Stimulated activated CD8-positive, alpha-beta memory T cell treated with anti-CD3 and anti-CD28 coated beads, Interleukin-7, amount 100 ng/mL, for 4 hours (primary cell): ENCODE data around the gene NEU4.
"Not testable (repeated sequence)": the region's sequence is repeated elsewhere in the genome, so short reads cannot be mapped to it uniquely, and the experiment has no call there.

Experiments
- DNase-seq, 2 donors: peaks; one replicate each; pipeline ENCODE4 v3.0.0-alpha.2; 2020; ENCODE audit warnings: low read depth in 2 of 2

The NEU4 gene

DNA sequence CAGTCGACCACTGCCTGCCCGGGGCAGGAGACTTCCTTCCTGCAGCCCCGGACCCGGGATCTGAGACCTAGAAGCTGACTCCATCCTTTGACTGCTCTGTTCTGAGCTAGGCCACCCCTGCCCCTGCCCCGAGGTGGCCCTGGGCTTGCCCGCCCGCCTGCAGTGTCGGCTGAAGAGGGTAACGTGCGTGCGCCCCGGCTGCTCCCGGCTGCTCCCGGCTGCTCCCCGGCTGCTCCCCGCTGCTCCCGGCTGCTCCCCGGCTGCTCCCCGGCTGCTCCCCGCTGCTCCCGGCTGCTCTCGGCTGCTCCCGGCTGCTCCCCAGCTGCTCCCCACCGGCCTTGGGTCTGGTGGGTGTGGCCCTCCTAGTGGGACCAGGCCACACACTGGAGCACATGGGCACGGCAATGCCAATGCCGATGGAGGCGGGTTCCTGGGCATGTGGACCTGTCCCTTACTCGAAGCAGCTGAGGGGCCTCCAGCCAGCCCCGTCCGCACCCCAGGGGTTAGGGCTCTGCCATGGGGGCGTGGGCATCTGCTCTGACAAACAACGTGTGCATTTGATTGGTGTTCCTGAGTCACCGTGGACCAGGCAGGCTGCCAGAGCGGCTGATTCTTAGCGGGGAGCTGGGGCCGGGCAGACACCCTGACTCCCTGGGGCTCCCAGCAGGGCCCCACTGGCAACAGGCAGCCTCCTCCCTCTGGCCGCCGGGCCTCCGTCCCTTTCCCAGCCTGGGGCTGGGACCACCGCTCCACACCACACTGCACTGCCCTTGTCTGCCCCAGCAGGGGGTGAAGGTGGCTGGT is 34.4 kb upstream of the NEU4 start:
- no peak for DNase-seq

DNA sequence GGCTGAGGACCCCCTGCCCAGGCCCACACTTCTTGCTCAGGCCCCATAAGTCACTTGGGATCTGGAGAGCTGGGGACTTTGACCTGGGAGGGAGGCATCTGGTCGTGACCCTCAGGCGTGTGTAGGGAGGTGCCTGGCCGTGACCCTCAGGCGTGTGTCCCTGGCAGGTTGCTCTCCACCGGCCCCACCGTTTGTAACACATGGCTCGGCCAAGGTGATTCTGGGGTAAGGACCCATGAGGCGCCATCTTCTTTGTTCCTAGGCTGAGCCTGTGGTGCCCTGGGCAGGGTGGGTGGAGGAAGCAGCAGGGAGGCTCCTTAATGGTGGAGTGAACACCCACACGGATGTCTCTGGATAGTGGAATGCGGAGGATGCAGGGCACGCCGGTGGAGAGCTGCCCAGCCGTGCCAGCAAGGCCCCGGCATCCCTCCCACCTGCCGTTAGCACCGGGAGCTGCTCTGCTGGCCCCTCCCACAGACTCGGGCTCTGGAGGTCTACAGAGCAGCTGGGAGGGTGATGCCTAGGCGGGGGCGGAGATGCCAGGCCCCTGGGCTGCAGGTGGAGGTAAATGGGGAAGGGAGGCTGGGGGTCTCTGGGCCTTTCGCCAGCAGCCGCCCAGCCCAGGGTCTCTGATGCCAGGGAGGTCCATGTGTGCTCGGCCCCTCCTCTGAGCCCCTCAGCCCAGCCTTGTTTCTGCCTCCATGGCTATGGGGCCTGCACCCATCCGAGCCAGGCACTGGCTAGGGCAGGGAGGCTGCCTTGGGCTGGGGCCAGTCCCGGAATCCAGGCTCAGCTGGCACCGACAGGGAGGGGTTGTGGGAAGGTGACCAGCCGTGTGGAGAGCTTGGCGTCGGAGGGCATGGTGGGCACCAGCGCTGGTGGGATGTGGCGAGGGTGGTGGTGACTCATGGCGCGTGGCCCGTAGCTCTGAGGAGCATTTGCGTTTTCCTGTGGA is 33.5 kb upstream of the NEU4 start:
- no peak for DNase-seq

GRCh38 chr2:241776336-241777169 is 32.4 kb upstream of the NEU4 start, which contains the start of gene GAL3ST2:
Gene GAL3ST2 (plus strand): TSS chr2:241776822. CDS start chr2:241776956, 134 bp downstream.
- no peak for DNase-seq

DNA sequence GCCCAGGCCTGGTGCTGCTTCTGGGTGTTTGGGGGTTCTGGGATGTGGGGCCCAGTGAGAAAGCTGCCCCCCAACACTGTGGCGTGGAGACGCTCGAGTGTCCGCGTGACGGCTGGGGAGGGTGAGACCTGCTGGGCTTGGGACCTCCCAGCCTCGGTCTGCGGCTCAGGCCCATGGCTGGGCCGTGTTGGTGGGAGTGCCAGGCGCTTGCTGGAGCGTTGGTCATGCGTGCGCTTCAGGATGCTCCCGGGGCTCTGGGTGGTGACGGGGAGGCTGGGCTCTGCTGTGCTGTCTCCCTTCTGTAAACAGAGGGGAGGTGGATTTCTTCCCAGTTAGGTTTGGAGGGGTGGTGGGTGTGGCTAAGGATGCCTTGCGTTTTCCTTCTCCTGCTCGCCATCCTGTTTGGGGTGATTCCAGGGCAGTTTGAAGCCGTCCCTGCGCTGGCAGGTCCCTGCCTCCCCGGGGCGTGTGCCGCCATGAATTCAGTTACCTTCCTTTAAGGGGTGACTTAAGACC is 31.8 kb upstream of the NEU4 start:
- DNase-seq, result no peak

DNA sequence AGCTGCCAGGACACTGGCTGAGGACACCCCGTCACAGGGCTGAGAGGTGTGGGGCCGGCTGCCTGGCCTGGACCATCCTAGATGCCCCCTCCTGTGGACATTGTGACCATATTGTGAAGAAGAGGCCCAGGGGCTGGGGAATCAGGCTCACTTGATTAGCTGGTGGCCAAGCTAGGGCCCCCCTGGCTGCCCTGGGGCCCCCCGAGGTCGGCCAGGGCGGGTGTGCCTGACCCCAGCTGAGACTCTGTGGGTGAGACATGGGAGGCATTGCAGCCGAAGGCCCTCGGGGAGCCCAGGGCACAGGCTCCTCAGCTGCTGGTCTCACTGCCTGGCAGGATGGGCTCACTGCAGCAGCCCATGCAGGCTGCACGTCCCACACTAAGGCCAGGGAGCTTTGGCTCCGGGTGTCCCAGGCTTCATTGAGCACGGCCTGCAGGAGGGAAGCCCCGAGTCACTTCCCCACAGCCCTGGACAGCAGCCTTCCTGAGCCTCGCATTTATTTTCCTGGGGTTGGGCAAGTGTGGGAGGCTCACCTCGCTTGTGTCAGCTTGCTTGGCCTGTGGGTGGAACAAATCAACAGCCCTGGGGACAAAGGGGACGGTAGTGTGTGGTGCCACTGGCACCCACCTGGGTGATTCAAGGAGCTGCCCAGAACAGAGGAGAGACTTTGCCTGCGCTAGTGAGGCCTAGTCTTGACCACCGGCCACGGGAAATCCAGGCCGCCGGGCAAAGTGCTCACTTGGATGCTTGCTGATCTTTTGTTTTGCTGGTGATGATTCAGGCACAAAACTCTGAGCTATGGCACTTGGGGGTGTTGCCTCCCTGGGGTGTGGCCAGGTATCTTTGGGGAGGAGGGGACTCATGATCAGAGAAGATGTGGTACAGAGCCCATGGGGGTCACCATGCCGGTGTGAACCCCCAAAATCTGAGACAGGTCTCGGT is 31.0 kb upstream of the NEU4 start:
- no peak for DNase-seq

- DNase-seq, result no peak
Observed at GRCh38 chr2:241780939-241781569, 27.9 kb upstream of the NEU4 start.

DNA sequence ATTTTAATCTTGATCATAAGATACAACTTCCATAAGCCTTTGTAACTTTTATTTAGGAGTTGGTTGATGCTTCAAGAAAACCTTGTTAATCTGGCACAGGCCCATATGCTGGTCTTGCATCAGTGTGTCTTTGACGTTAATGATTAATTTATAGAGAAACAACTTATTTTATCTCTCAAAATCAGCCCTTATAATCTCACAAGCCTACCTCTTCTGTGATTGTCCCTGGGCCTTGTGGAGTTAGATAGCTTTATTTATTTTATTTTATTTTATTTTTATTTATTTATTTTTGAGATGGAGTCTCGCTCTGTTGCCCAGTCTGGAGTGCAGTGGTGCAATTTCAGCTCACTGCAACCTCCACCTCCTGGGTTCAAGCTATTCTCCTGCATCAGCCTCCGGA is 26.9 kb upstream of the NEU4 start:
- not testable (repeated sequence) for DNase-seq

- DNase-seq, result no peak
Observed at GRCh38 chr2:241788135-241788534, 20.9 kb upstream of the NEU4 start.

- DNase-seq, result peak; percentile 19 to 33
Observed at GRCh38 chr2:241788572-241788971, 20.4 kb upstream of the NEU4 start.

GRCh38 chr2:241791385-241791784 is 17.6 kb upstream of the NEU4 start:
- DNase-seq, result not testable (repeated sequence)

DNA sequence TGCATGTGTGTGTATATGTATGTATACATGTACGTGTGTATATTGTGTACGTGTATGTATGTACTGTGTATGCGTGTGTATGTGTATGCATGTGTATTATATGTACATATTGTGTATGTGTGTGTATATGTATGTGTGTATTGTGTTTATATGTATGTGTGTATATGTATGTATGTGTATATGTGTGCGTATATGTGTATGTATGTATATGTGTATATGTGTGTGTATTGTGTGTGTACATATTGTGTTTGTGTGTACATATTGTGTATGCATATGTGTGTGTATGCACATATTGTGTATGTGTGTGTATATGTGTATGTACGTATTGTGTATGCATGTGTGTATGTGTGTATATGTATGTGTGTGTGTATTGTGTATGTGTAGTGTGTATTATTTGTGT is 15.6 kb upstream of the NEU4 start:
- DNase-seq, result no peak

DNA sequence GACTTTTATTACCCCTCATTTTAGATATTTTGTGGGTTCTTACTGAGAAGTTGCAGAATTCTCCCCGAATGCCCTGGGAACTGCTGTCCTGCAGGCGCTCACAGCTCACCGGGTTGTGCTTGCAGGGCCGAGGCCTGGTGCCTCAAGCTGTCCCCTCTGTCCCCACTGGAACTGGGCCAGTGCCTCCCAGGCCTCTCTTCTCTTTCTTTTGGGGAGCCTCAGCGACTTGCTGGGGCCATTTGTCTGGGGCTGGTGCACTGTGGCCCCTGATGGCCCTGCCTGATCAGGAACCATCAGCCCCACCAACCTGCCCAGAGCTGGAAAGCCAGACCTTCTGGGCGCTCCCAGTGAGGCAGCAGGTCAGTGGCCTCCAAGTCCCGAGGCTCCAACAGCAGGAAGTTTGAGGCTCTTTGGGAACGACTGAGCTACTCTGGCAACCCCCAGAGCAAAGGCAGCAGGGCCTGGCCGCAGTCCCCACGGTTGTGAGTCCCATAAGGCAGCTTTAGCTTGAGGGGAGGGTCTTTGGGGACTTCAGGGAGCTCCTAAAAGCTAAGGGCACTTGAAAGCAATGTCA is 14.7 kb upstream of the NEU4 start:
- no peak for DNase-seq

GRCh38 chr2:241795021-241795999 is 13.7 kb upstream of the NEU4 start:
- DNase-seq, result no peak

DNA sequence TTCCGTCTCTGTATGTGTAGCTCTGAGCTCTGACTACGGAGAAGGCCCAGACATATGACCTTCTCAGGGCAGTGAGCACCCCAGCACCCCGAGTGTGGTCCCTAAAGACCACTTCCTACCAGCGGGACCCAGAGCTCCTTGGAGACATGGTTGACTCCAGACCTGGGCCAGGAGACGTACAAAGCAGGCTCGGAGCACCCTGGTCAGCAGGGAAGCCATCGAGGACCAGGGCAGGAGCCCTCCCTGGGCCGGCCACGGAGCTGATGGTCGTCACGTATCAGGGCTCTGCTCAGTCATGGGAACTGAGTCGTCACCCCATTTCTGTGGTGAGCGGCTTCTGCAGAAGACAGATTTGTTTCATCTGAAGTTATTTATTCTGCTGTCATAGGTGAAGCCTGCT is 12.8 kb upstream of the NEU4 start:
- no peak for DNase-seq

GRCh38 chr2:241796610-241797138 is 12.3 kb upstream of the NEU4 start:
- no peak for DNase-seq

DNA sequence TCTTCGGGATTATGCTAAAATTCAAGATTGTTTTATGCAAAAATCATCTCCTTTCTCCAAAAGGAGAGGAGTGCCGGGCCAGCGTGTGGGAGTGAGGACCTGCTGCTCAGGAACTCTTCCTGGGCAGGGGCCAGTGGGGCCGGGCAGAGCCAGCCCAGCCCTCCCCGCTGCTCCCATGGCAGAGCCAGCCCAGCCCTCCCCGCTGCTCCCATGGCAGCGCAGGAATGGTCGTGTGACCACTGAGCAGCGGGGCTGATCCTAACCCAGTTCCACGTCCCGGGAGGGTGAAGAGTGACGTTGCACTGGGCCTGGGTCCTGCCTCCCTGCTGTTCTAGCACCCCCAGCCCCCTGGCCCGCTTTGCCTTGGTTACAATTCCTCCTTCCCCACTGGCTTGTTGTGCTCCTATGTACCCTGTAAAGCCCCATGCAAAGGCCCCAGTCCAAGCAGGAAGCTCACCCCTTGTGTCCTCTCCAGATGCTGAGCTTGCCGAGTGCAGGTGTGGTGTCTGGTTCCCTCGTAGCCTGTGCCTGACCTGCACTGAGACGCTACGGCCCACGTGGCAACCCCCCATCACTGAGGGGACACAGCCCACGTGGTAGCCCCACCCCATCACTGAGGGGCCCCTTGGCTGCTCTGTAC is 11.4 kb upstream of the NEU4 start:
- DNase-seq, result no peak

- DNase-seq, result no peak
Observed at GRCh38 chr2:241798081-241798630, 10.8 kb upstream of the NEU4 start.
